Measurements from ENCODE around the gene RPL32. TPM values are rescaled to one million over a fixed set of nuclear protein-coding genes. Genes with fewer than 3 reads are reported as not detected.

RPL32 gene
- total and polyA plus RNA-seq, 9 of the 15 experiments (the other 6 are each of a cell fraction or from before 2014, with no cell fraction given), result 2,738 to 6,200 (median 4,286) TPM

DNA sequence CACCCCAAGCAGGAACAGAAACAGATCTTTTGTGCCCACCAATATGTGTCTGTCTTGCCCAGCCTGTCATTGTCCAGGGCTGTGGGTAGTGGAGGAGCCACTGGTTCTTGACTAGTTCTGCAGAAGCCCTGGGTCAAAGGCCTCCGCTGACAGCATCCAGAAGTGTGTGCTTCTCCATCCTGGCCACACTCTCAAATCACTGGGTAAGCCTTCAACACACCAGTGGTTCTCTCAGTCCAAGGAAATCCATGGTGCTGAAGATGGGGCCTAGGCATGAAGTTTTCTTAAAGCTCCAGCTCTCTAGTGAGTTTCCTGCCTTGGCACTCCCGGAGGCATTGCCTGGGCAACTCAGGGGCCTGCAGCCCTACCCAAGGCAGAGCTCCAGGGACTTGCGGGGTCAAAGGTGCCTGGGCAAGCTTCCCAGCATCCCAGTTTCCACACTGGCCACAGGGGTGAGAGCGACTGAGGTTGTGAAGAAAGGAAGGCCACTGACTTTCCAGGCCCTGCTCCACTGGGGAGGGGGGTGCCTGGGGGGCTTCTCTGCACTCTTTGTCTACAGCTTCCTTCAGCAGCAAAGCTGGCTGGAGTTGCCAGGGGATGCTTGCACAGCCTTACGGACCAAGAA, 37.9 kb upstream of the RPL32 start (continued):
- TF ChIP-seq, protein P1, sequence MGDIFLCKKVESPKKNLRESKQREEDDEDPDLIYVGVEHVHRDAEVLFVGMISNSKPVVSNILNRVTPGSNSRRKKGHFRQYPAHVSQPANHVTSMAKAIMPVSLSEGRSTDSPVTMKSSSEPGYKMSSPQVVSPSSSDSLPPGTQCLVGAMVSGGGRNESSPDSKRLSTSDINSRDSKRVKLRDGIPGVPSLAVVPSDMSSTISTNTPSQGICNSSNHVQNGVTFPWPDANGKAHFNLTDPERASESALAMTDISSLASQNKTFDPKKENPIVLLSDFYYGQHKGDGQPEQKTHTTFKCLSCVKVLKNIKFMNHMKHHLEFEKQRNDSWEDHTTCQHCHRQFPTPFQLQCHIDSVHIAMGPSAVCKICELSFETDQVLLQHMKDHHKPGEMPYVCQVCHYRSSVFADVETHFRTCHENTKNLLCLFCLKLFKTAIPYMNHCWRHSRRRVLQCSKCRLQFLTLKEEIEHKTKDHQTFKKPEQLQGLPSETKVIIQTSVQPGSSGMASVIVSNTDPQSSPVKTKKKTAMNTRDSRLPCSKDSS (IDR thresholded peaks at IDR 0.05; ENCODE audit: low read depth, partially characterized antibody), result no peak
- TF ChIP-seq, protein P2, sequence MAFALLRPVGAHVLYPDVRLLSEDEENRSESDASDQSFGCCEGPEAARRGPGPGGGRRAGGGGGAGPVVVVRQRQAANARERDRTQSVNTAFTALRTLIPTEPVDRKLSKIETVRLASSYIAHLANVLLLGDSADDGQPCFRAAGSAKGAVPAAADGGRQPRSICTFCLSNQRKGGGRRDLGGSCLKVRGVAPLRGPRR (CRISPR knock-in tag; IDR thresholded peaks at IDR 0.05), result 0 out of 2 replicates have a peak, but pooled peaks have one; percentile 35
- TF ChIP-seq ZNF79 (CRISPR knock-in tag; IDR thresholded peaks at IDR 0.05; ENCODE audit: low read depth), result no peak
- no peak for TF ChIP-seq ZNF408 (CRISPR knock-in tag; IDR thresholded peaks at IDR 0.05; ENCODE audit: low read depth)
- TF ChIP-seq SAP30 (IDR thresholded peaks at IDR 0.05; ENCODE audit: borderline replicate concordance, insufficient read depth, low read depth, low read length, poor library complexity, severe bottlenecking), result no peak
- TF ChIP-seq, protein P3, sequence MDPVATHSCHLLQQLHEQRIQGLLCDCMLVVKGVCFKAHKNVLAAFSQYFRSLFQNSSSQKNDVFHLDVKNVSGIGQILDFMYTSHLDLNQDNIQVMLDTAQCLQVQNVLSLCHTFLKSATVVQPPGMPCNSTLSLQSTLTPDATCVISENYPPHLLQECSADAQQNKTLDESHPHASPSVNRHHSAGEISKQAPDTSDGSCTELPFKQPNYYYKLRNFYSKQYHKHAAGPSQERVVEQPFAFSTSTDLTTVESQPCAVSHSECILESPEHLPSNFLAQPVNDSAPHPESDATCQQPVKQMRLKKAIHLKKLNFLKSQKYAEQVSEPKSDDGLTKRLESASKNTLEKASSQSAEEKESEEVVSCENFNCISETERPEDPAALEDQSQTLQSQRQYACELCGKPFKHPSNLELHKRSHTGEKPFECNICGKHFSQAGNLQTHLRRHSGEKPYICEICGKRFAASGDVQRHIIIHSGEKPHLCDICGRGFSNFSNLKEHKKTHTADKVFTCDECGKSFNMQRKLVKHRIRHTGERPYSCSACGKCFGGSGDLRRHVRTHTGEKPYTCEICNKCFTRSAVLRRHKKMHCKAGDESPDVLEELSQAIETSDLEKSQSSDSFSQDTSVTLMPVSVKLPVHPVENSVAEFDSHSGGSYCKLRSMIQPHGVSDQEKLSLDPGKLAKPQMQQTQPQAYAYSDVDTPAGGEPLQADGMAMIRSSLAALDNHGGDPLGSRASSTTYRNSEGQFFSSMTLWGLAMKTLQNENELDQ (CRISPR knock-in tag; IDR thresholded peaks at IDR 0.05; ENCODE audit: borderline replicate concordance), result no peak
- TF ChIP-seq RBFOX2 (IDR thresholded peaks at IDR 0.05; ENCODE audit: low read depth, low read length), result no peak
- TF ChIP-seq, protein P4, sequence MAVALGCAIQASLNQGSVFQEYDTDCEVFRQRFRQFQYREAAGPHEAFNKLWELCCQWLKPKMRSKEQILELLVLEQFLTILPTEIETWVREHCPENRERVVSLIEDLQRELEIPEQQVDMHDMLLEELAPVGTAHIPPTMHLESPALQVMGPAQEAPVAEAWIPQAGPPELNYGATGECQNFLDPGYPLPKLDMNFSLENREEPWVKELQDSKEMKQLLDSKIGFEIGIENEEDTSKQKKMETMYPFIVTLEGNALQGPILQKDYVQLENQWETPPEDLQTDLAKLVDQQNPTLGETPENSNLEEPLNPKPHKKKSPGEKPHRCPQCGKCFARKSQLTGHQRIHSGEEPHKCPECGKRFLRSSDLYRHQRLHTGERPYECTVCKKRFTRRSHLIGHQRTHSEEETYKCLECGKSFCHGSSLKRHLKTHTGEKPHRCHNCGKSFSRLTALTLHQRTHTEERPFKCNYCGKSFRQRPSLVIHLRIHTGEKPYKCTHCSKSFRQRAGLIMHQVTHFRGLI (CRISPR knock-in tag; IDR thresholded peaks at IDR 0.05), result peak; percentile 57; the same call in 1 of the 2 replicates
- TF ChIP-seq, protein P5, sequence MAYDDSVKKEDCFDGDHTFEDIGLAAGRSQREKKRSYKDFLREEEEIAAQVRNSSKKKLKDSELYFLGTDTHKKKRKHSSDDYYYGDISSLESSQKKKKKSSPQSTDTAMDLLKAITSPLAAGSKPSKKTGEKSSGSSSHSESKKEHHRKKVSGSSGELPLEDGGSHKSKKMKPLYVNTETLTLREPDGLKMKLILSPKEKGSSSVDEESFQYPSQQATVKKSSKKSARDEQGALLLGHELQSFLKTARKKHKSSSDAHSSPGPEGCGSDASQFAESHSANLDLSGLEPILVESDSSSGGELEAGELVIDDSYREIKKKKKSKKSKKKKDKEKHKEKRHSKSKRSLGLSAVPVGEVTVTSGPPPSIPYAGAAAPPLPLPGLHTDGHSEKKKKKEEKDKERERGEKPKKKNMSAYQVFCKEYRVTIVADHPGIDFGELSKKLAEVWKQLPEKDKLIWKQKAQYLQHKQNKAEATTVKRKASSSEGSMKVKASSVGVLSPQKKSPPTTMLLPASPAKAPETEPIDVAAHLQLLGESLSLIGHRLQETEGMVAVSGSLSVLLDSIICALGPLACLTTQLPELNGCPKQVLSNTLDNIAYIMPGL (CRISPR knock-in tag; IDR thresholded peaks at IDR 0.05), result no peak
- TF ChIP-seq TAL1 (IDR thresholded peaks at IDR 0.05), result no peak
- TF ChIP-seq FOXP1 (CRISPR knock-in tag; IDR thresholded peaks at IDR 0.05), result no peak
- TF ChIP-seq ZNF224 (CRISPR knock-in tag; IDR thresholded peaks at IDR 0.05), result no peak
- TF ChIP-seq KDM1A (IDR thresholded peaks at IDR 0.05), result no peak
- TF ChIP-seq RNF2 (IDR thresholded peaks at IDR 0.05), result no peak
- no peak for TF ChIP-seq ZBTB1 (CRISPR knock-in tag; IDR thresholded peaks at IDR 0.05; ENCODE audit: borderline replicate concordance, low read depth)
- no peak for TF ChIP-seq NELFE (IDR thresholded peaks at IDR 0.05; ENCODE audit: insufficient read depth, insufficient read length)
- TF ChIP-seq KAT7 (CRISPR knock-in tag; IDR thresholded peaks at IDR 0.05; ENCODE audit: borderline replicate concordance), result no peak
- no peak for TF ChIP-seq SMAD3 (CRISPR knock-in tag; conservative IDR thresholded peaks at IDR 0.05)
